Loucy (cell line): ENCODE results near the gene MOCS2.

Experiments
- CTCF ChIP-seq: fragments of 200-600 bp; sonication (generic); conservative IDR thresholded peaks from 2 replicates; pipeline ENCODE4 v1.5.1; 2014; ENCODE audit warnings: mild to moderate bottlenecking, antibody characterized with exemption, low read length
- EZH2phosphoT487 ChIP-seq: fragments of 200-600 bp; IDR thresholded peaks from 2 replicates; pipeline ENCODE4 v1.6.1; 2018; ENCODE audit warnings: antibody characterized with exemption, mild to moderate bottlenecking, moderate library complexity, borderline replicate concordance

GRCh38 chr5:53123702-53124101, 14.1 kb upstream of the MOCS2 start:
- peak; percentile 46 for TF ChIP-seq CTCF
- no peak for TF ChIP-seq EZH2phosphoT487
